H4 (cell line): ENCODE results near the gene NEUROD1. TPM values are rescaled to one million over a fixed set of nuclear protein-coding genes. Genes with fewer than 3 reads are reported as not detected.
"Not testable (repeated sequence)": the region's sequence is repeated elsewhere in the genome, so short reads cannot be mapped to it uniquely, and the experiment has no call there.

Source experiments
- DNase-seq: peaks from one replicate; pipeline ENCODE4 v3.0.0-alpha.2; 2015; ENCODE audit warnings: low spot score
- total RNA-seq: library from RNA; depleted of rRNA; stranded (reverse); fragments of >200 nt; shearing (Covaris generic); gene quantifications from 2 replicates; pipeline ENCODE4 v1.2.3, GENCODE V29; 2014; rRNA removed

Gene NEUROD1
- 0.10 and 0.12 TPM in 2 replicates for total RNA-seq

DNA sequence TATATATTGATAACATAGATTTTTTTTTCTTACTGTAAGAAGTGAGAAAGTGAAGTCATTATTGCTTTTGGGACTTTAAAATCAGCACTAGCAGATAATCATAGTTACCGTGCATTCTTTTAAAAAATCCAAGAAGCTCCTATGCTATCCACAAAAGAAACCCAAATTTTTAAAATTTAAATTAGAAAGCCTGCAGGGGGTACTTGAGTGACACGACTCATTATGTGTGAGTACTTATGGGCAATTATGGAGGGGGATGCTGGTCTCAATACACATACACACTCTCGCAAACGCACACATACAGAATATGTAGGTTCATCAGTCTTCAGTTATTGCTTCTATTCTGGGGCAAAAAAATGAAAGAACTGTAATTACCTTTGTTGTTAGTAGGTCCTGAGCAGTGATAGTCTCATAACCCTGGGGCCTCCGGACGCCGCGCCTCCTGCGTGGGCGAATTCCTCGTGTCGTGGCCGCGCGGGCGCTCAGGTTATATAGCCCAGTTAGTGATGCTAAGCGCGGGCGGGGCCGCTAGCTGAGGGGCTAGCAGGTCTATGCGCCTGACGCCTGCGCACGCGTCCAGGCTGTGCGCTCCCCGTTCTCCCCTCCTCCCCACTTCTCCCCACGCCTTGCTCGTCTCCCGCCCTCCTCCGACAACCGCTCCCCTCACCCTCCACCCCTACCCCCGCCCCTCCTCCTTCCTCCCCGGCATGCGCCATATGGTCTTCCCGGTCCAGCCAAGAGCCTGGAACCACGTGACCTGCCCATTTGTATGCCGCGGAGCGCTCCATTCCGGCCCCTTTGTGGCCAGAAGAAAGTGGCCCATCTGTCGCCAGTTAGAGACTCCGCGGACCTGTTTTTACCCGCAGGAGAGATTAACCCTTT, at the start of gene NEUROD1:
Gene NEUROD1, minus strand, starts transcription at position 463 of the 882 bp plus-strand sequence. CDS start 1,657 bp downstream, outside the sequence.
- DNase-seq, result peak; percentile 66

DNA sequence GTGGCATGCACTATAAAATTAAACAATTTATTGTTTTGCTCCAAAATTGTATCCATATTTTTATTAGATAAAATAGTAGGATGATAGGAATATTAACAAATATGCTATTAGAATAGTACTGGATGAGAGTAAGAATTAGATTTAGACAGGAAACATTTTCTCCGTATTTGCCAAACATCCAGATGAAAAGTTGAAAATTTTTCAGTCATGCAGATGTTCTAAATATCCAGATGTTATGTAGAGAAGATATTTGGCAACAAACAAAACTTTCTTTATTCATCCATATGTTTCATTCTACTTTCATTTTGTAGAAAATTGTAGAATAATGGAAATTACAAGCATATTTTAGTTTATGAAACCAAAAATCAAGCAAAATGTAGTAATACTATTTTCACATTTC, 45.2 kb upstream of the NEUROD1 start:
- no peak for DNase-seq

- DNase-seq, result no peak
These were observed 44.3 kb upstream of the NEUROD1 start for GRCh38 chr2:181724662-181725061.

DNA sequence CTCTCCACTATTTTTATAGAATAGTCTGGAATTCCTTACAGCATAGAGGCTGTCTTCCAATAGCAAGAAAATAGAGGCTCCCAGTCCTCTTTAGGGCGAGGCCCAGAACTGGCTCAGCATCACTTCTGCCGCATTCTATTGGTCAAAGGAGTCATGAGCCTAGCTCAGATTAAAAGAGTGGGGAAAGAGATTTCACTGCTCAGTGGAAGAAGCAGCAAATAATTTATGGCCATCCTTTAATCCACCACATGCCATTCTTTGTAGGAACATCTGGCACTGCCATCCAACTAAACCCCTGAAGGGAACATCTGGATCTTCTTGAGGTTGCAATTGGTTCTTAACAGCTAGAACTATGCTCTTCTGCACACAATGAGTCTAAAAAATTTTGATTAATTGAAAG, 43.4 kb upstream of the NEUROD1 start:
- DNase-seq, result no peak

DNA sequence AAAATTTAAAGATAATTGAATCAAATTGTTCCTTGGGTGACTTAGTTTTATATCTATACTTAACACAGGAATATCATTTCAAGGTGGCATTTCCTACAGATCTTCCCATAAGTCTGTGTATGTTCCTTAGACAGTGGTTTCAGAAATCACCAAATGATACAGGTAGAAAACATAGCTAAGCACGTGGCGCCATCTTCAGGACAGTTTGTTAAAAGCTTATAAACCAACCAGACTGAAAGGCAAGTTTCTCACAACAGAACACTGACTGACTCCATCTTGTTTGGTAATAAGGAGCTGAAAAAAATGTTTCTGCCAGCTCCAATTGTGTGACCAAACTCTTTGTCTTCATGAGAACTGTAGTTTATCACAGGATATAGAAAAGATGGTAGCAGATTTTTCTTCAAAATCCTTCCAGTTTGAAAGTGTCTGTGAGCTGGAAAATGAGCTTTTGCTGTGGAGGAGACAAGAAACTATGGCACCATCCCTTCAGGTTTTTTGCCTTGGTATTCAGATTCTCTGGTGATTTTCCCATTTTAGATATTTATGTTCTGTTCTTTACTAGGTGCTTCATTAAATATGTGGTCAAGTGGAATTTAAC, 34.8 kb upstream of the NEUROD1 start:
- DNase-seq, result peak; percentile 83

- not testable (repeated sequence) for DNase-seq
These were observed 30.7 kb upstream of the NEUROD1 start for GRCh38 chr2:181711051-181711450.

DNA sequence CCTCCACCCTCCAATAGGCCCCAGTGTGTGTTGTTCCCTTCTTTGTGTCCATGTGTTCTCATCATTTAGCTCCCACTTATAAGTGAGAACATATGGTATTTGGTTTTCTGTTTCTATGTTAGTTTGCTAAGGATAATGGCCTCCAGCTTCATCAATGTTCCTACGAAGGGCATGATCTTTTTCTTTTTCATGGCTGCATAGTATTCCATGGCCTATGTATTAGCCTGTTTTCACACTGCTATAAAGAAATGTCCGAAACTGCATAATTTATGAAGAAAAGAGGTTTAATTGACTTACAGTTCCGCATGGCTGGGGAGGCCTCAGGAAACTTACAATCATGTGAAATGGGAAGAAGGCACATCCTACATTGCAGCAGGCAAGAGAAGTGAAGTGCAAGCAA, 22.2 kb upstream of the NEUROD1 start:
- not testable (repeated sequence) for DNase-seq

- DNase-seq, result no peak
These were observed 17.9 kb upstream of the NEUROD1 start for GRCh38 chr2:181698223-181698622.

DNA sequence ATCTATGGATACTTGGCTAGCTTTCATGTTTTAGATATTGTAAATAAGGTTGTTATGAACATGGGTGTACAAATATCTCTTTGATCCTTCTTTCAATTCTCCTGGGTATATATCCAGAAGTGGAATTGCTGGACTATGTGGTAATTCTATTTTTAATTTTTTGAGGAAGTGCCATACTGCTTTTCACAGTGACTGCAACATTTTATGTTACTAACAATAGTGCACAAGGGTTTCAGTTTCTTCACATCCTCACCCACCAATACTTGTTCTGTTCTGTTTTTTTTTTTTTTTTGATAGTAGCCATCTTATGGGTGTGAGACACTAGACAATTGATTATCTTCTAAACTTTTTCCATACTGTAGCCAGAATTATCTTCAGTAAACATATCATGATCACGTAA, 17.3 kb upstream of the NEUROD1 start:
- DNase-seq, result no peak

- no peak for DNase-seq
These were observed 16.8 kb upstream of the NEUROD1 start for GRCh38 chr2:181697126-181697525.

GRCh38 chr2:181694271-181694670, 14.0 kb upstream of the NEUROD1 start:
- no peak for DNase-seq

- DNase-seq, result no peak
These were observed 10.5 kb upstream of the NEUROD1 start for GRCh38 chr2:181690860-181691259.

GRCh38 chr2:181686576-181687185, 6.4 kb upstream of the NEUROD1 start:
- no peak for DNase-seq

GRCh38 chr2:181685150-181685688, 4.9 kb upstream of the NEUROD1 start:
- DNase-seq, result no peak

DNA sequence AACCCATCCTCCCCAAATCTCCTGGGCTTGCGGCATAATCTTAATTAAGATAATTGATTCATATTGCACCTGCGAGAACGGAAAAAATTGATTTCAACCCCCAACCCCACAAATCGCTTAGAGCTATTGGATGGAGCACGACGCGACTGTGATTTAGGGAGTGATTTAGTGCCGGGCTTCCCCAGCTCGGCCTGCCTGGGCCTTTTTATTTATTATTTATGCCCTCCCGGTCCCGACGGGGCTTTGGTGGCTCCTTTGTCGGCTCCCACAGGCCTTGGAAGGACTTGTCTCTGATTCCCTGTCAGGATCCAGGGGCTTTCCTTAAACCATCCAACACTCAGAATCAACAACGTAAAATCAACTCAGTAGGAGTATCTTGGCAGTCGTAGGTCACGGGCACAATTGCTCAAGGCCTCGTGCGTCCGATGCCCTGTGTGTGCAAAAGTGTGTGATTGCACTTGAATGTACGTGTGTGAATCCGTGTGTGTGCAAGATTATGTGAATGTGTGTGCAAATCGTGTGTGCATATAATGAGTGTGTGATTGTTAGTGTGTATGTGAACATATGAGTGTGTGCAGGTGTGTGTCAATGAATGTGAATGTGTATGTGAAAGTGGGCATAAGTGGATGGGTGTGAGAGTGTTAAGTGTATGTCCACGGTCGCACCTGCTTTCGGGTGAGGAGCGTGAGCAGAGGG, 4.3 kb upstream of the NEUROD1 start:
- DNase-seq, result no peak

- no peak for DNase-seq
These were observed 3.5 kb upstream of the NEUROD1 start for GRCh38 chr2:181683518-181684453.

GRCh38 chr2:181682795-181683517, 2.6 kb upstream of the NEUROD1 start:
- no peak for DNase-seq

DNA sequence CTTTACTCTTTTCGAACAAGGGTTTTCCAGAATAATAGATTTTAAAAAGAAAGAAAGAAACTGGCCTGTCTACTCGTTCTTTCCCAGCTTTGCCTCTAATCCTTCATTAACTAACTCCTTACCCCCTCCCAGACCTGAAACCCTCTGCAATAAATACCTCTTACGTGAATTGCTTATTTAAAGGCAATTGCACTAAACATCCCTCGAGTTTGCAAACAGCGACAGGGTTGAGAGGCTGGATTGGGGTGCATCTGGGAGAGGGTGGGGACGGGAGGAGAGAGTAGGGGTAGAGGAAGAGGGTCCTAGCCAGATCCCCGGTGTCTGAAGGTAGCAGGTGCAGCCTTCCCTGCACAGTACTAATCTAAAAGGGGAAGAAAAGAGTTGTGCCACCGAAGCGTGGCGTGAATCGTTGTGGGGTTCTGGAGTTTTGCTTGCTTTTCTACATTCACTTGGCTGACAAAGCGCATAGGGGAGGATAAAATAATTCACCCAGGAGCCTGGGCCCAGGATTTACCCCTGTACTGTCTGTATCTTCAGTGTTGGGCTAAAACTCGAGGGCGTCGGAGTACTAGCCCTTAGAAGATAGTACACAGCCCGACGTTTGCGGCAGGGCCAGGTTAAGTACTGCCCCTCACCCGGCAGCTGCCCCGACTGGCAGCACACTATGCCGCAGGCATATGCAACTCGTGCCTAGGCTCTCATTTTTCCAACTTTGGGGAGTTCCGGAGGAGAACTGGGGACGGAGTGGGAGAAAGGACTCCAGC, 1.9 kb upstream of the NEUROD1 start:
- DNase-seq, result no peak
